HK-2 (cell line): Measurements from ENCODE around the gene B4GALNT1.
"Not testable (repeated sequence)": the region's sequence is repeated elsewhere in the genome, so short reads cannot be mapped to it uniquely, and the experiment has no call there.

ENCODE experiments used
- DNase-seq: peaks from one replicate; pipeline ENCODE4 v3.0.0-alpha.2; 2018; ENCODE audit not compliant: unreplicated experiment

Gene B4GALNT1

GRCh38 chr12:57637364-57637763 lies 4.4 kb upstream of the B4GALNT1 start:
- DNase-seq, result no peak

- not testable (repeated sequence) for DNase-seq
These were observed 3.7 kb upstream of the B4GALNT1 start for GRCh38 chr12:57636731-57637130.

- DNase-seq, result peak; percentile 44
These were observed 686 bp downstream of the B4GALNT1 start for GRCh38 chr12:57632073-57632957.

- DNase-seq, result no peak
These were observed 1.4 kb downstream of the B4GALNT1 start for GRCh38 chr12:57631566-57632072.

- DNase-seq, result no peak
These were observed 2.0 kb downstream of the B4GALNT1 start for GRCh38 chr12:57630891-57631433.

- no peak for DNase-seq
These were observed 3.0 kb downstream of the B4GALNT1 start for GRCh38 chr12:57629897-57630471.

- DNase-seq, result no peak
These were observed 4.5 kb downstream of the B4GALNT1 start for GRCh38 chr12:57628280-57629191.

- no peak for DNase-seq
These were observed 5.3 kb downstream of the B4GALNT1 start for GRCh38 chr12:57627501-57628279.

GRCh38 chr12:57626921-57627445 lies 6.0 kb downstream of the B4GALNT1 start:
- DNase-seq, result no peak

- DNase-seq, result no peak
These were observed 6.7 kb downstream of the B4GALNT1 start for GRCh38 chr12:57626111-57626920.

GRCh38 chr12:57625261-57626032 lies 7.6 kb downstream of the B4GALNT1 start:
- no peak for DNase-seq

GRCh38 chr12:57624441-57625220 lies 8.4 kb downstream of the B4GALNT1 start:
- DNase-seq, result no peak

GRCh38 chr12:57623811-57624390 lies 9.1 kb downstream of the B4GALNT1 start:
- DNase-seq, result no peak

GRCh38 chr12:57623385-57623784 lies 9.6 kb downstream of the B4GALNT1 start:
- no peak for DNase-seq

GRCh38 chr12:57622293-57623245 lies 10.4 kb downstream of the B4GALNT1 start:
- no peak for DNase-seq

GRCh38 chr12:57621497-57622292 lies 11.3 kb downstream of the B4GALNT1 start:
- DNase-seq, result peak; percentile 62
